Left lobe of liver (tissue), 2 donors: ENCODE results near the gene CLPSL1. TPM values are rescaled to one million over a fixed set of nuclear protein-coding genes. Genes with fewer than 3 reads are reported as not detected.

Experiments used
- ATAC-seq: fragments of 200-7000 bp; cut with Tn5 transposase; one replicate; pipeline ENCODE4 v1.9.1; 2020; ENCODE audit warnings: mild to moderate bottlenecking, moderate library complexity
- DNase-seq: peaks from one replicate; pipeline ENCODE4 v3.0.0-alpha.2; 2020; ENCODE audit warnings: low spot score
- total RNA-seq: library from RNA; stranded (reverse); gene quantifications from one replicate; pipeline ENCODE4 v1.2.1, GENCODE V29; 2021
- donor health status: DM: no; HTN: no; CAD: no; lungs with moderate emphysema.
- donor health status: DM: no; HTN: yes; CAD: no.

The CLPSL1 gene
- total RNA-seq, 1 donor from 2014 or later = not detected

DNA sequence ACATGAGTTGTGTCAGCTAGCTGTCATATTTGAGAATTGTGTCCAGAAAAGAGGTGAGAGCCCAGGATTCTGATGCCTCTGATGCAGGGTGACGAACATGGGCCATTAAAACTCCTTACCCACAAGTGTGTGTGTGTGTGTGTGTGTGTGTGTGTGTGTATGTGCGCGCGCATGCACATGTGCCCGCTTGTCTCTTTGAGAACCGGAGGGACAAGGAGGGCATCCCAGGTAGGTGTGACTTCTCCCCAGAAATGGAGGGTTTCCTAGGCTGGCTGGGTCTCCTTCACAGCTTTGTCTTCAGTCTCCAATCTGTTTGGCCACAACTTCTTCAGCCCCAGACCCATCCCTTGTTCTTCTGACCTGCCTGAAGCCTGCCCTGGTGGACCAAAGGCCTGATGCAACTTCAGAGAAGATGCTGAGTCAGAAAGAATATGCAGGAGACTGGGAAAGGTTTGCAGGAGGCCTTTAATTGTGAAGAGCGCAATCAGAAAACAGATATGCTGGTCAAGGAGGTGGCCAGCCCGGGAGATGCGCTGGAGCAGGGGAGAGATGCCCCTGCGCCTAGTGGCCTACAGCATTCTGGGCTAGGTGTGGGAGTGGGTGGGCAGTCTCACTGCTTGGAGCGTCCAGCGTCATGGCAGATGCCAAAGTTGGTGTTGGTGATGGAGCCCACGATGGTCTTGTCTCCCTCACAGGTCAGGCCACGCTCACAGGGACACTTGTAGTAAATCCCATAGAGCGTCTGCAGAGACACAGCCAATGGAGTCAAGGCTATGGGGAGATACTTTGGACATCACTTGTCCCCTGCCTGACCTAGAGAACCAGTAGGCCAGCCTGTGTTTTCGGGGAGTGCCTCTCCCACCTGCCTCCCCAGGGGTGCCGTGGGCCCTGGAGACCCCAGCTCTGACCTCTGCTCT lies 14.0 kb downstream of the CLPSL1 start:
- no peak for ATAC-seq

DNA sequence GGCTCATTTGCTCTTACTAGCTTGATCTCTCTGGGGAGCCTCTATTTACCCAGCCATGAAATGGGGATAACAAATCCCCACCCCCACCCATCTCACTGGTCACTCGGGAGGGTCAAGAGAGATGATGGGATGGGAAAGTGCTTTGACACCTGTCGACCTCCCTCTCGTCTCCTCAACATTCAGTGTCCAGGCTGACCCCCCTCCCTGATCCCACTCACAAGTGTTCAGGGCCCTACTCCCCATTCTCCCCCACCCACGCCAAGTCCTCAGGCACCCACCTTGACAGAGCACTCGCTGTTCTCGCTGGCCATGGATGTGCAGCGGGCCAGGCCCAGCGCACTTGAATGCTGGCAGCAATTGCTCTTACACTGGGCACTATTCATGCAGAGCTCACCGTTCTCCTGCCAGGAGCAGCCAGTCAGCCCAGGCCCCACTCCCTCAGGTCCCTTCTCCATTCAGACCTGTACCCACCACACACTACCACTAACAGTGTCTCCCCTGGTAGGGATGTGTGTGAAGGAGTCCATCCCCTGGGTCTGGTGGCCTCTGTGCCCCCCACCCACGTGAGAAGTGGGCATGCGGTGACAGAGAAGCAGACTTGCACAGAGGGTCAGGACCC lies 14.7 kb downstream of the CLPSL1 start:
- no peak for DNase-seq
- no peak for ATAC-seq

More for the DNA sequence above, 14.0 kb downstream of the CLPSL1 start:
- DNase-seq = no peak

DNA sequence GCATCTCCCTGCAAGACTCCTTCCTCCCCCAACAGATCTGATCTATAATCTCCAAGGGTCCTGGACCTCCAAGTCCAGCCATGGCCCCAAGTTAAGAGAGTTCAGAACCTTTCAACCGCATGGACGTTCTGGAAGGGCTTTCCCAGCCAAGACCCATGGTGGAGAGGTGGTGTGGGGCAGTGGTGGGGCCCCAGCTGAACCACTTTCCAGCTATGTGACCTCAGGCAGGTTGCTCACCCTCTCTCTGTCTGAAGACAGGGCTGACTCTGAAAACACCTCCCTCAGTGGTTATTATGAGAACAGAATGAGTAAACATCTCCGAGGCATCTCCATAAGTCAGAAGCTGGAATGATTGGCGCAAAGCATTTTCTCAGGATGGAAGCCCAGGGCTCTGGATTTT lies 15.4 kb downstream of the CLPSL1 start:
- DNase-seq = no peak

DNA sequence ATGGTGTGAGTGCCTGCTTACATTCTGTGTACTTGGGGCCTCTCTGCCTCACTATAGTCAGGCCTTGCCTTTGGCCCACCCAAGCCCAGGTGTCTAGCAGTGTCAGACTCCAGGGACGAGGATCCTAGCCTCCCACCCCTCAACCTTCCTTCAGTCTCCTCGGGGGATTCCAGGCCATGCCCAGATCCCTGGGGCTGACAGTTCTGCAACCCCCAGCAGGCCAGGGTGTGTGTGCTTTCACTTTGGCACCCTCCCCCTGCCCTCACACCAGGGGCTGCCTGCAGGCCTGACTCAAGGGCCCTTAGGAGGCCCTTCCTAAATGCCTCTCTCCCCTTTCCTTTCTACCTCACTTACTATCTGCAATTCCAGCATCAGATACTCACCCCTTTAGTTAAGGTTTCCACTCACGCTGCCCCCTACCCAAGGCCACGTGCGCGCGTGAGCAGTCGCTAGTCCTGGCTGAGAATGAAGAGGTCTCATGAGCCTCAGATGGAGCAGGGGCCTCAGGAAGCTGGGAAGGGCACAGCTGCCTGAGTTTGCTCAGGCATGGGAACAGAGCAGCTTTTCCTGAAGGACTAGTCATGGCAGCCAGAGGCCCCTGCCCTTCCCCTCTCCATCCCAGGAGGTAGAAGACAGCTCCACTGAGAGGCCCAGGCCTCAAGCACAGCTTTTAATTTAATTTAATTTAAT lies 17.2 kb downstream of the CLPSL1 start:
- no peak for DNase-seq

More for the DNA sequence above, 15.4 kb downstream of the CLPSL1 start:
- ATAC-seq = no peak

DNA sequence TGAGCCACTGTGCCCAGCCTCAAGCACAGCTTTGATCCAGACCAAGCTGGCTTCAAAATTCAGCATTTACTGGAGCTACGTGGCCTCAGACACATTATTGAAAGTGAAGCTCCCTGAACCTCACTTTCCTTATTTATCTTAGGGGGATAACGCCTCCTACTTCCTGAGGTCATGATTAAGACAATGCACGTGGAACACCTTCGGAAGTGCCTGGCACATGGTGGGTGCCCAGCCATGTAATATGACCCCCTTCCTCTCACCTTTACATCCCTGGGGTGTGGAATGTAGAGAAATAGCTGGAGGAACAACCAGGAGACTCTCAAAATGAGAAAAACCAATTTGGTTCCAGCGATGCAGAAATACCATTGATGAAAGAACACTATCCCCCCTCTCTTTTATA lies 17.9 kb downstream of the CLPSL1 start:
- DNase-seq = no peak

More for the DNA sequence above, 17.2 kb downstream of the CLPSL1 start:
- ATAC-seq = no peak

DNA sequence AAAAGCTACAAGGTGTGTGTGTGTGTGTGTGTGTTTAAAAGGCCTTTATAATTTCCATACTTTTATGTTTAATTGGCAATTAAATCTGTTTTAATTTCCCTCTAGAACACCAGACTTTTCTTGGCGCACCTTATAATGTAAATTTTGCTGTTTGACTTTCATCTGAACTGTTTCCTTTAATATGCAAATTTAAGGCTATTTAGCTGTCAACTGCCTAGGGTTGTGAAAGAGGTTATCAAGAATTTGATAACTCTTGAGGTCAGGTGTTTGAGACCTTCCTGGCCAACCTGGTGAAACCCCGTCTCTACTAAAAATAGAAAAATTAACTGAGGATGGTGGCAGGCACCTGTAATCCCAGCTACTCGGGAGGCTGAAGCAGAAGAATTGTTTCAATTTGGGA lies 20.3 kb downstream of the CLPSL1 start:
- no peak for DNase-seq
- ATAC-seq = no peak

More for the DNA sequence above, 17.9 kb downstream of the CLPSL1 start:
- no peak for ATAC-seq

DNA sequence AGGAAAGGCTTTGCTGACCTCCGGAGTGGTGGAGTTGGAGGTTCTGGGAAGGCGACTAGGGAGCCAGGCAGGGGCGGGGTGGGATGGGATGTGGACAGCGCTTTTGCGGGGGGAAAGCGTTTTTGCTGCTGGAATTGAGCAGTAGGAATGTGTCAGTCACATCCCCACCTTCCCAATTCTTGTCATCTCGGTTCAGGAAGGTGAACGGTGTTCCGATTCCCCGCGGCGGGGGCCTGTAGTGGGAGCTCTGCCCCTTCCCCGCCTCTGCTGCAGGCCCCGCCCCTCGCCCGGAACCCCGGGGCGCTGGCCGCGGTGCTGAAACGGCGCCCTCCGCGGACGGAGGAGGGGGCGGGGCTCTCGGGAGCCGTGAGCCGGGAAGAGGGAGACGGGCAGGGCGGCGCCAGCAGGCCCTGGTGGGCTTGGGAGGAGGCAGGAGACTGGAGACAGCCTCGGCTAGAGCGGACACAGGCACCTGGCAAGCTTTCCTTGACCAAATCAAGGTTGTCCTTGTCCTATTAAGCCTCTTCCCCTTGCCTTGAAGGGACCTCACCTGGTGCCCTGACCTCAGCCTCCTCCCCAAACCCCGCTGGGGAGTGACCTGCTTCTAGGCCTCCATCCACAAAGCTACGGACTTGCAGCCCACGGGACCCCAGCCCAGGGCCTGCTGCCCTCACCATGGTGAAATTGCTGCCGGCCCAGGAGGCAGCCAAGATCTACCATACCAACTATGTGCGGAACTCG lies 24.3 kb downstream of the CLPSL1 start, which contains the start of gene LHFPL5:
TSS of gene LHFPL5 (plus strand) at position 357 of the 741 bp plus-strand sequence. CDS start at position 676, 319 bp downstream.
- DNase-seq = no peak
- ATAC-seq = peak; percentile 100

DNA sequence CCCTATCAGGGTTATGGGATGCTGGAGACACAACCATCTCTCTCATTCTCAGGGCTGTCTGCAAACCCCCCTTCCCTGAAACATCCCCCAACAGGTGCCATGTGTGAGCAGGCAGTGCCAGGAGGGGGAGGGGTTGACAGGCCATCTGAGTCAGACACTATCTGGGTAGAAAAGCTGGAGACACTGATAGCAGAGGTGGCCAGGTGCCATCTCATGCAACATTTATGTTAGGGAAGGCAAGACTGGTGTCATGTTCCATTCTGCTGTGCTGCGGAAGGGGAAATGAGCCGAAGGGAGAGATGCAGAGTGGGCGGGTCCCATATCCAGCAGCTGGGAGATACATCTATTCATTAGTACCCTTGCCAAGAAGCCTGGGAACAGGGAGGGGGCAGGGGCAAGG lies 27.9 kb downstream of the CLPSL1 start:
- ATAC-seq (no peak), DNase-seq (no peak)

DNA sequence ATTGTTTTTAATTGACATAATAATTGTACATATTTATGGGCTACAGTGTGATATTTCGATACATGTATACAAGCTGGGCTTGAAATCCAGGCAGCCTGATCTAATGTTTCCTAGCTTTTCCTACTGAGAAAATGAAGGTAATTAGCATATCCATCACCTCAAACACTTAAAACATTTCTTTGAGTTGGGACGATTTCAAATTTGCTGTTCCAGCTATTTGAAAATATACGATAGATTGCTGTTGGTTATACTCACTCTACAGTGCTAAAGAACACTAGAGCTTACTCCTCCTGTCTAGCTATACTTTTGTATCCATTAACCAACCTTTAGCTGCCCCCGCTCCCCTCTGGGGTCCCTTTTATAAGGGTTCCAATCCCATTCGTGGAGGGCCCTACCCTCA lies 29.0 kb downstream of the CLPSL1 start:
- no peak for DNase-seq
- ATAC-seq = no peak

DNA sequence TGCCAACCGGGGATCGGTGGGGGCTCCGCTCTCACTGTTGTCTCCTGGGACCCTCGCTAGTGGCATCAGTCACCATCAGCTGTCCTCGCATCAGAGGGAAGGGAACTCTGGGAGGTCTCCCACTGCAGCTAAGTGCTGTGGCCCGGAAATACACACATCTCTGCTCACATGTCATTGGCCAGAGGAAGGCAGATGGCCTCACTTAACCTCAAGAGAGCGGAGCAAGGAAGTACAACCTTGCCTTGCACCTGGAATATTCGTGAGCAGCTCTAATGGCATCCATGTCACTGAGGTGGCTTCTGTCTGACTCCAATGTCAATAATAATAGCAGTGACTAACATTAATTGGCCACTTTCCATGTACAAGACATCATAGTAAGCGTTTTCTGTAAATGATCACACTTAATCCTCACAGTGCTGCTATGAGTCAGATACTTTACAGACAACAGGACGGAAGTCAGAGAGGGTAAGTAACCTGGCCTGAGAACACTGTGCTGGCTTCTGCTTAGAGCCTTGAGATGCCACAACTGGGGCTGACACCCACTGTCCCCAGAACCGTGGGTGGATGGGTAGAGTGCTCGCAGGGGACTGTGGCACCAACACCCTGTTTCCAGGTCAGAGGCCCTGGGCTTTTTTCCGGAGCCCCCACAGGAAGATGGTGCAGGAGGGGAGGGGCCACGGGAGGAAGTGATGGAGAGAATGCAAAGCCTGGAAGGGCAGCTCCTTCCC lies 30.3 kb downstream of the CLPSL1 start:
- no peak for DNase-seq

DNA sequence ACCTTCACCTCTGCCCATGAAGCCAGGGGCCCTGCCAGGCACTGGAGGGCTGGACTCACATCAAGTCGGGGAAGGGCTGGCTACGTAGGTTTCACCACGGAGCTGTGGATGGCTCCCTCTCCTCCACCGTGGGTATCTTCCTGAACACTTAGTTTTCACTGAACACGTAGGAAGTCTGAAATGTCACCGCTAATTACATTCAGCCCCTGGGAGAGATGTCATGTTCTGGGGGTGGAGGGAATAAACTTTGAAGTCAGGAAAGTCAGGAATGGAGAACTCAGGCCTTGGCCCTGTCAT lies 30.8 kb downstream of the CLPSL1 start:
- no peak for ATAC-seq
- no peak for DNase-seq

More for the DNA sequence above, 30.3 kb downstream of the CLPSL1 start:
- no peak for ATAC-seq

DNA sequence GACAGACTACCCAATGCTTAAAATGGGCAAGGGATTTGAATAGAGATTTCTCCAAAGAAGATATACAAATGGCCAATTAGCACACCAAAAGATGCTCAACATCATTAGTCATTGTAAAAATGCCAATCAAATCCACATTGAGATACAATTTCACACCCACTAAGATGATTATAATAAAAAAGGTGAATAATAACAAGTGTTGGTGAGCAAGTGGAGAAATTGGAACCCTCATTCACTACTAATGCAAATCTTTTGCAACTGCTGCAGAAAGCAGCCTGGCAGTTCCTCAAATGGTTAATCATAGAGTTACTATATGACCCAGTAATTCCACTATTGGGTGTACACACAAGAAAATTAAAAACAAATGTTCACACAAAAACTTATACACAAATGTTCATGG lies 36.7 kb downstream of the CLPSL1 start:
- no peak for ATAC-seq
- no peak for DNase-seq

DNA sequence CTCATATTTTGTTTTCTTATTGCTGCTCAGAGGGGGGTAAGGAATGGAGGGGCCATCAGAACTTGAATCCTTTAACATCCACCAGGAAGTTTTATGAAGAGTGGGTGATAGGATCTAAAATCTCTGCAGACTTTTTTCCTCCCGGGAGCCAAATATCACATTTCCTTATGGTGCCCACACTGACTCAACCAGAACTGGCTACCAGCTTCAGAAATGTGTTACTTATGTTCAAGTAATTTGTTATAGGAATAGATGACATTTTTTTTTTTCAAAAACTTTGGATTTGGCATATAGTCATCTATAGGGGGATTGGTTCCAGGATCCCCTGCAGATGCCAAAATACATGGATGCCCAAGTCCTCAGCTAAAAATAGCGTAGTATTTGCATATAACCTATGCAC lies 42.8 kb downstream of the CLPSL1 start:
- DNase-seq (no peak), ATAC-seq (no peak)

DNA sequence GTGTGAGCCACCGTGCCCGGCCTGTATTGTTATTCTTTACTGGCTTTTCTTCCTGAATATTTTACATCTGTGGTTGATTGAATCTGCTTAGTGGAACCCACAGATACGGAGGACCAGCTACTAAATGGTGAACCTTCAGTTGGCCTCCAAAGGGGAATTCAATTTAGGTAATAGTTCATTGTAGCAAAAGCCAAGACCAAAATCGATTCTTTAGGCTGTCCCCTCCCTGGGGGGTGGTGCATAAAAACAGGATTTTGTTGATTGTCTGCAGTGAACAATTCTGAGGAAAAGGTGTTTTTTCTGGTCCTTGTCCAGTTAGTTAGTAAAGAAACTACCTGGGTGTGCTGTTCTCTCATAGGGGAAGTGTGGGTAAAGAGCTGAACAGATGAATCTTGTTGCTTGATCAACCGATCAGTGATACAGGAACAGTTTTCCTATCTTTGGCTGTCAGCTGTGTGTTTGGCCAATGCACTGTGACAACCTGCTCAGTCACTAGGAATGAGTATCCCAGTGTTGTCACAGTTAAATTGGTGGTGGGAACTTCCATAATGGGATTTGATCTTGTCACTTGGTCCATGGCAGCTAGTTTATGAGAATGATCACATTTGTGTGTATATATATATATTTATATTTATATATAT lies 43.9 kb downstream of the CLPSL1 start:
- DNase-seq (no peak), ATAC-seq (peak; percentile 76)

DNA sequence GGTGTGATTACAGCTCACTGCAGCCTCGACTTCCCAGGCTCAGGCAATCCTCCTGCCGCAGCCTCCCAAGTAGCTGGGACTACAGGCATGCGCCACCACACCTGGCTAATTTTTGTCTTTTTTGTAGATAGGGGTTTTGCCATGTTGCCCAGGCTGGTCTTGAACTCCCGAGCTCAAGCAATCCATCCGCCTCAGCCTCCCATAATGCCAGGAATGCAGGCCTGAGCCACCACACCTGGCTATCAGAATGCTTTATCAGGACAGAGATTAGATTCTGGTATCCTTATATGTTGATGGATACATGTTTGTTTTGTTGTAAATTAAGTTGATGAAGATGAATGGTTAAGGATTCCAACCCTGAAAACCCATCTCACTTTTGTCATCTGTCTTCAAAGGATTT lies 48.5 kb downstream of the CLPSL1 start:
- ATAC-seq = no peak

DNA sequence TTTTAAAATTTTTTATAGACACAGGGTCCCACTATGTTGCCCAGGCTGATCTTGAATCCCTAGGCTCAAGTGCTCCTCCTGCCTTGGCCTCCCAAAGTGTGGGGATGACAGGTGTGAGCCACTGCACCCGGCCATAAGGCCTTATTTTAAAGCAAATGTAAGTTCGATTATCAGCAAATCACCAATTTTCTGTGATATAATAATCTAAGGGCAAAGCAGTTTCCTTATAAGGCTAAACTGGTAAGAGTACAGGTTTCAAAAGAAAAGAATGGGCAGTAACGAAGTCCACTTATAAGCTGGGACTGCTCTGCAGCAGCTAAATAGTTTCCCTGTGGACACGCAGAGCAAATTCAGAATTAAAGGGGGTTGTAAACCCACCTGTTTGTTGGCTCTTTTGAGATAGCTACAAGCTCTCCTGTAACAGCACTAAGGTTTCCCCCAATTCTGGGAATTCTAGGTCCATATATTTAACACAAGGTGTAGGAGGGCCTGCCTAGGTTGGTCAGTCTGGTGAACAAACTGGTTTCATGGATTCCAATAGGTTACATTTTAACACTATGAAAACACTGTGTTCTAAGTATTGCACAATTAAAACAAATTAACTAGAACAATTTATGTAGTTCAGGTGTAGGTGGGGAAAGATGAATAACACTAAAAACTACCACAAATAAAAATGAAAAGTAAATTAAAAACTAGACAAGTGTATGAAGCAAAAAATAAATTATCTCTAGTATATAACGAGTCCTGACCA lies 50.6 kb downstream of the CLPSL1 start:
- ATAC-seq (peak; percentile 87), DNase-seq (no peak)

More for the DNA sequence above, 48.5 kb downstream of the CLPSL1 start:
- DNase-seq = no peak

DNA sequence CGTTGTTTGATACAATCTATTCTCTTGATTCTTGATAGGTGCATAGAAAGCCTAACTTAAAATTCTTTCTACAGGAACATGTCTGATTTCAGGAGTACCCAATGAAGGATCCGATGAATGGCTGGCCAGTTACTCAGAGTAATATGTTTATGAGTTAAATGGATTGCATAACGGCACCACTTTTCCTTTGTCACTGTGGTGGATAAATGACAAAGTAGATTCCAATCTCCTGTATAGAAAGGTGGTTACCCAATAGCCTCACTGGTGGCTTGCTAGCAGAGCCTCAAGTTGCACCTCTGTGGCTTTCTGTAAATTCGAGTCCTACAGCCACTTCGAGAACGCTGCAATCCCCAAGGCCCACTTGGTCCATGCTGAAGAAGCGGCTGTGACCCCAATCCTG lies 52.7 kb downstream of the CLPSL1 start:
- ATAC-seq = no peak

More for the DNA sequence above, 52.7 kb downstream of the CLPSL1 start:
- no peak for DNase-seq
